B cell (primary cell): ENCODE results near the gene NBAS. TPM values are rescaled to one million over a fixed set of nuclear protein-coding genes. Genes with fewer than 3 reads are reported as not detected.

Experiments
- ATAC-seq: fragments of 200-7000 bp; cut with Tn5 transposase; one replicate; pipeline ENCODE4 v1.10.0; 2021; ENCODE audit warnings: low read depth, mild to moderate bottlenecking, moderate number of reproducible peaks, moderate library complexity
- CTCF ChIA-PET: fragments of 350-600 bp; sonication (Branson Sonifier 250); formaldehyde crosslinking; loops from one replicate; lab custom pipeline; 2021; ENCODE audit warnings: antibody characterized with exemption, inconsistent platforms; lab: Charles Lee
- POLR2A ChIA-PET: fragments of 350-600 bp; sonication (Branson Sonifier 250); formaldehyde crosslinking; loops from one replicate; lab custom pipeline; 2021; ENCODE audit warnings: antibody characterized with exemption; lab: Charles Lee
- DNase-seq: peaks from one replicate; pipeline ENCODE4 v3.0.0; 2013
- H2AFZ ChIP-seq: 2 replicates; pipeline ENCODE4 v1.6.1; 2012; ENCODE audit warnings: mild to moderate bottlenecking, low read depth, low read length; ENCODE audit not compliant: insufficient read depth, poor library complexity, severe bottlenecking
- H3K27ac ChIP-seq, 2 donors: 1 replicate in 1 of 2; 2 replicates in 1 of 2; pipeline ENCODE4 v1.5.1; 2012 to 2013; ENCODE audit warnings: low read length in 2 of 2, mild to moderate bottlenecking in 2 of 2, moderate library complexity in 1 of 2
- H3K27me3 ChIP-seq, 4 experiments: fragments of 200-600 bp in 1 of 4; sonication (generic) in 1 of 4; replicated peaks in 1 of 4; 1 replicate in 2 of 4; 2 replicates in 2 of 4; pipeline versions ENCODE4 v1.6.1 to v1.7.0; 2013 to 2016; ENCODE audit warnings: low read length in 3 of 4, mild to moderate bottlenecking in 2 of 4, mixed read lengths in 1 of 4, moderate library complexity in 1 of 4; ENCODE audit not compliant: insufficient read depth in 4 of 4, control insufficient read depth in 3 of 4; ENCODE audit errors: control extremely low read depth in 1 of 4
- H3K36me3 ChIP-seq, 2 experiments: replicated peaks in 1 of 2; 1 replicate in 1 of 2; 2 replicates in 1 of 2; pipeline versions ENCODE4 v1.6.1 to v1.7.1; 2013; ENCODE audit warnings: low read length in 1 of 2; ENCODE audit not compliant: insufficient read depth in 2 of 2, control insufficient read depth in 1 of 2; ENCODE audit errors: control extremely low read depth in 1 of 2, extremely low read depth in 1 of 2
- H3K4me1 ChIP-seq, 2 donors: fragments of 200-600 bp in 1 of 2; sonication (generic) in 1 of 2; 1 replicate in 1 of 2; 2 replicates in 1 of 2; pipeline versions ENCODE4 v1.5.1 to v1.6.1; 2013 to 2017; ENCODE audit warnings: low read length in 2 of 2; ENCODE audit not compliant: control insufficient read depth in 2 of 2, insufficient read depth in 2 of 2
- H3K4me2 ChIP-seq: replicated peaks from 2 replicates; pipeline ENCODE3; 2012; ENCODE audit warnings: mild to moderate bottlenecking, low read depth, low read length; ENCODE audit not compliant: poor library complexity, severe bottlenecking
- H3K4me3 ChIP-seq, 5 experiments: fragments of 200-600 bp in 1 of 5; sonication (generic) in 1 of 5; 1 replicate in 3 of 5; 2 replicates in 2 of 5; pipeline versions ENCODE4 v1.5.1 to v1.7.0; 2011 to 2016; ENCODE audit warnings: low read length in 4 of 5, mild to moderate bottlenecking in 4 of 5, low read depth in 2 of 5, control low read depth in 1 of 5, moderate library complexity in 1 of 5; ENCODE audit not compliant: insufficient read depth in 1 of 5; ENCODE audit errors: control extremely low read depth in 1 of 5, extremely low read depth in 1 of 5
- H3K79me2 ChIP-seq: fragments of 200-600 bp; sonication (generic); one replicate; pipeline ENCODE4 v1.6.0; 2016; ENCODE audit warnings: low read length; ENCODE audit not compliant: control insufficient read depth, insufficient read depth
- H3K9ac ChIP-seq: fragments of 200-600 bp; sonication (generic); 2 replicates; pipeline ENCODE4 v1.6.1; 2017; ENCODE audit warnings: mild to moderate bottlenecking, low read length, moderate library complexity
- H3K9me3 ChIP-seq, 3 donors: one replicate each; pipeline versions ENCODE4 v1.6.1 to v1.7.1; 2013; ENCODE audit warnings: low read length in 2 of 3; ENCODE audit not compliant: control insufficient read depth in 2 of 3, insufficient read depth in 1 of 3; ENCODE audit errors: control extremely low read depth in 1 of 3
- H4K20me1 ChIP-seq: 2 replicates; pipeline ENCODE4 v1.6.0; 2012; ENCODE audit warnings: mild to moderate bottlenecking, low read length; ENCODE audit not compliant: insufficient read depth, control insufficient read depth, poor library complexity, severe bottlenecking
- H3K27ac Mint-ChIP-seq: one replicate; pipeline ENCODE4 v1.8.0; 2021; ENCODE audit warnings: mixed read lengths
- H3K27me3 Mint-ChIP-seq: one replicate; pipeline ENCODE4 v1.8.0; 2021; ENCODE audit warnings: mixed read lengths
- H3K4me1 Mint-ChIP-seq: one replicate; pipeline ENCODE4 v1.8.0; 2021; ENCODE audit warnings: mixed read lengths
- H3K4me3 Mint-ChIP-seq: one replicate; pipeline ENCODE4 v1.8.0; 2021; ENCODE audit warnings: mixed read lengths
- H3K9me3 Mint-ChIP-seq: one replicate; pipeline ENCODE4 v1.8.0; 2022; ENCODE audit warnings: mixed read lengths; ENCODE audit not compliant: insufficient read depth
- CTCF ChIP-seq: fragments of 200-600 bp; IDR thresholded peaks from one replicate; pipeline ENCODE4 v1.8.0; 2022; ENCODE audit warnings: antibody characterized with exemption, mild to moderate bottlenecking
- EZH2 ChIP-seq: IDR thresholded peaks from 2 replicates; pipeline ENCODE4 v1.6.1; 2012; ENCODE audit warnings: borderline replicate concordance, low read depth, mild to moderate bottlenecking, moderate library complexity, low read length; ENCODE audit not compliant: insufficient read depth, poor library complexity, severe bottlenecking
- whole genome bisulfite sequencing: methylation state at CpG from one replicate; pipeline ENCODE4 v1.1.5; 2013; ENCODE audit warnings: missing lambda C conversion rate; ENCODE audit not compliant: insufficient coverage; 5-methylcytosine and 5-hydroxymethylcytosine counted together
- intact Hi-C: fragments of 100-400 bp; cut with micrococcal nuclease; formaldehyde crosslinking; loops from one replicate; pipeline ENCODE4 v1.10.0; 2022
- polyA plus RNA-seq: library from polyadenylated mRNA; depleted of rRNA; stranded (reverse); fragments of >200 nt; gene quantifications from 2 replicates; pipeline ENCODE4 v1.2.3, GENCODE V29; 2012
- total RNA-seq, 2 donors: library from RNA; stranded (reverse); fragments of 120-200 nt in 1 of 2; gene quantifications; 1 replicate in 1 of 2; 2 replicates in 1 of 2; pipeline versions ENCODE4 v1.2.3 to v1.2.4, GENCODE V29; 2013 to 2022

The NBAS gene
- total and polyA plus RNA-seq, 2 donors (not counting 1 experiment from before 2014, with no cell fraction given): 10.6 to 37.3 TPM

- no peak overlapping the region for H3K27ac Mint-ChIP-seq
- no peak overlapping the region for H2AFZ ChIP-seq
- ChIA-PET CTCF (no interaction called here), POLR2A (no interaction called here)
- no peak overlapping the region for H3K4me2 ChIP-seq
- no peaks in the 10 kb centered on the region for H3K9me3 Mint-ChIP-seq
- no peak for ATAC-seq
- no peaks in the 10 kb centered on the region for H3K4me1 Mint-ChIP-seq
- H3K4me3 Mint-ChIP-seq: no peak overlapping the region
- H4K20me1 ChIP-seq: no peaks in the 10 kb centered on the region
- no peak overlapping the region for H3K4me3 ChIP-seq
- intact Hi-C loops: no loop called here
- TF ChIP-seq EZH2: no peak
- TF ChIP-seq CTCF: no peak
- no peaks in the 10 kb centered on the region for H3K27me3 ChIP-seq
- H3K9ac ChIP-seq: no peak overlapping the region
- H3K4me1 ChIP-seq: no peaks in the 10 kb centered on the region
- H3K27ac ChIP-seq: no peak overlapping the region
- 87% methylated on average over 2 of the region's 3 CpGs for WGBS
- H3K27me3 Mint-ChIP-seq: no peaks in the 10 kb centered on the region
- DNase-seq: no peak
- no peaks in the 10 kb centered on the region for H3K9me3 ChIP-seq
- H3K36me3 ChIP-seq: no peaks in the 10 kb centered on the region
- no peaks in the 10 kb centered on the region for H3K79me2 ChIP-seq
These were observed 363.1 kb downstream of the NBAS start for GRCh38 chr2:15198051-15198450.

GRCh38 chr2:15195813-15196212 is 365.3 kb downstream of the NBAS start:
- Mint-ChIP-seq H3K4me3 (no peak overlapping the region), H3K4me1 (no peaks in the 10 kb centered on the region)
- POLR2A ChIA-PET: no interaction called here

More at GRCh38 chr2:15195813-15196212, 365.3 kb downstream of the NBAS start:
- intact Hi-C loops: no loop called here
- no peak overlapping the region for H2AFZ ChIP-seq
- no peaks in the 10 kb centered on the region for H3K36me3 ChIP-seq
- H3K79me2 ChIP-seq: no peaks in the 10 kb centered on the region
- H4K20me1 ChIP-seq: no peaks in the 10 kb centered on the region
- H3K9me3 ChIP-seq: no peaks in the 10 kb centered on the region
- DNase-seq (no peak), ATAC-seq (no peak)
- no peak overlapping the region for H3K4me2 ChIP-seq
- CTCF ChIA-PET: no interaction called here
- Mint-ChIP-seq H3K9me3 (no peaks in the 10 kb centered on the region), H3K27me3 (no peaks in the 10 kb centered on the region), H3K27ac (no peak overlapping the region)
- no peak overlapping the region for H3K27ac ChIP-seq
- no peak overlapping the region for H3K9ac ChIP-seq
- 93% methylated on average over 3 of the region's 4 CpGs for WGBS
- no peaks in the 10 kb centered on the region for H3K27me3 ChIP-seq
- H3K4me1 ChIP-seq: no peaks in the 10 kb centered on the region
- H3K4me3 ChIP-seq: no peak overlapping the region
- TF ChIP-seq EZH2 (no peak), CTCF (no peak)
